GM19463 (cell line): ENCODE measurements around the gene LRRC49.
A peak's percentile ranks its signal among the peaks of the same experiment; 100 is the strongest.
"Not testable (repeated sequence)": the region's sequence is repeated elsewhere in the genome, so short reads cannot be mapped to it uniquely, and the experiment has no call there.

Source experiments
- ATAC-seq: cut with Tn5 transposase; IDR thresholded peaks from one replicate; pipeline ENCODE4 v1.9.1; 2021; ENCODE audit warnings: mild to moderate bottlenecking, moderate library complexity; ENCODE audit not compliant: unreplicated experiment

LRRC49 gene

DNA sequence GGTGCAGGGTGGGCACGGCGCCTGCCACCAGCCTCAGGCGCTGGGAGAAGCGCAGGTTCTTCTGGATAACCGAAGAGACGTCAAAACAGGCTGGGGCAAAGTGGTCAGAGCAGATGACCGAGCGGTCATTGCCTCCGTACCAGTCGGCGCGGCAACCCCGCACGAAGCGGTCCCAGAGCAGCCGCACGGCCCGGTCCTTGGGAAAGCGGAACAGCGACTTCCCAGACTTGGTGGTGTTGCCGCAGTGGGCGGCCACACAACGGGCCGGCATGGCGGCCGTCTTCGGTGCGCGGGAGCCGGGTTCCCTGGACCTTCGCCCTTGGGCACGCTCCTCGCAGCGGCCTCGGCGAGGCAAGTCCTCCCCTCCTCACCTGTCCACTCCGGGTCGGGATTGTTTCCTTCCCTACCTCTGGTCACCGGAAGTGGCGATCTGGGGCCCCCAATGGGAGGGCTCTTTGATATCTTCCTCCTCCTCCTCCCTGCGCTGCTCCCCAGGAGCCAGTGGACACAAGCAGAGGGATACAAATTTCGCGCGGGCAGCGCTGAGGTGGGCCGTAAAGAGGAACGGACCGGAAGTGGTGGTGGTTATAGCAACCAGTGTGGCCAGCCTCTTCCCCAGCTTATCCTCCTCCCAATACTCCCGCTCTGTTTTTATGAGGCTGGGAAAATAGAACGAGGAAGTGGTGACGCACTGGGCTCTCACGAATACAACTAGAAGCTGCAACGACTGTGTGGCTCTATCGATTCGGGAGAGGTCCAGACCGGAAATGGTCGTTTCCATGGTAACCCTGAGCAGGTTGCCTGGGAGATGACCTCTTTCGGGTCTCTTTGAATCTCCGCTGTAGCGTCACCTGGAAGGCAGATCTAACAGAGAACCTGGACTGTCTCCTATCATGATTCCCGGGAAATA lies at the start of gene LRRC49, which contains the start of gene THAP10:
Gene LRRC49, plus strand, starts transcription at position 825 of the 910 bp plus-strand sequence. Its CDS starts 69 bp downstream, at position 894.
Gene THAP10, minus strand, starts transcription at position 432 of the 910 bp plus-strand sequence. Its CDS starts 161 bp downstream, at position 271.
- ATAC-seq = peak; percentile 89

DNA sequence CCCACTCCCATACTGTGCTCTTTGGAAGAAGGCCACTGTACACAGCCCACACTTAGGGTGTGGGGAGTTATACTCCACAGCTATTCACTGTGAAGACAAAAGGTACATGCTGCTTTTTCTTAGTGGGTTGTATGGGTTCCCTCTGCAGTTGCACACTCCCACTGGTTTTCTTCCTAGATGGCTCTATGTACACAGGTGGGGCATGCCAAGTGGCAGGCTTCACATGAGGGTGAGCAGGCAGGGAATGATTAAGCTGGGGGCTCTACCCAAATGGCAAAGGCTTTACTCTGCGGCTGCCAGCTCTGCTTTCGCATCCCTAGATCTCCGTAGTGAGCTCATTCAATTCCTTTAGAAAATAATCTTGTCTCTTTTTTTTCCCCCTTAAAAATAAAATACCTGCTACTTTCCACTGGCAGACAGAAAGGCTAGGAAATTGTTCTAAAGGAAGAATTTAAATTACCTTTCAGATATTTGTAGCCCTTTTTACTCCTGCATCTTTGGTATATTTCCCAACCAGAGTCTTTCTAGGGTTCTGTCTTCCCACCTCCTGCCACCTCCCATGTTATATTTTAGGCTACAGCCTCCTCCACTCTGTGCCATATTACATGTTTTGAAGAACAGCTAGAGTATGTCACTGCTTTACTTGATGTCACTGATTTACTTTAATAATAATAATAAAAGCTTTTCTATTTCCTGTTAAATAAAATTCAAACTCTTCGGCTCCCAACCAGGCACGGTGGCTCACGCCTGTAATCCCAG lies 46.8 kb upstream of the LRRC49 start:
- no peak for ATAC-seq

DNA sequence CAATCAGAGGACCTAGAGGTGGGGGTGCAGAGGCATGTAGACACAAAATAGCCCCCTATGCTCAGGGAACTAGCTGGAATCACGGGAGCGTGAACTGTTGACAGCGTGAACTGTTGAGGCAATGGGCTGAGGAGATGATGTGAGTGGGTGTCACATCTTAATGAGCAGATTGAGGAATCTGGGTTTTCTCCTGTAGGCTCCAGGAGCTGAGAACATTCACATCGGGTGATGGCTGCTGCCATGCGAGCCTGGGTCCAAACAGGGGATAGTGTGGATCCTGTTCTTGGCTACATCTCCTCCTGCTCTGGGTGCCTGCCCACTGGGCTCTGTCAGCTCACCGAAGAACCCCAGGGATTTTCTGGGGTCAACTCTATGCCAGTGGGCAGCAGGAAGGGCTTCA lies 40.7 kb upstream of the LRRC49 start:
- no peak for ATAC-seq

- ATAC-seq = no peak
Observed at GRCh38 chr15:70852501-70853317, 39.9 kb upstream of the LRRC49 start.

GRCh38 chr15:70853318-70853972 lies 39.2 kb upstream of the LRRC49 start:
- no peak for ATAC-seq

GRCh38 chr15:70853973-70854665 lies 38.5 kb upstream of the LRRC49 start, which contains the start of gene LARP6:
TSS of gene LARP6 (minus strand) at chr15:70854157. CDS start at chr15:70854088, 69 bp downstream.
- ATAC-seq = no peak

DNA sequence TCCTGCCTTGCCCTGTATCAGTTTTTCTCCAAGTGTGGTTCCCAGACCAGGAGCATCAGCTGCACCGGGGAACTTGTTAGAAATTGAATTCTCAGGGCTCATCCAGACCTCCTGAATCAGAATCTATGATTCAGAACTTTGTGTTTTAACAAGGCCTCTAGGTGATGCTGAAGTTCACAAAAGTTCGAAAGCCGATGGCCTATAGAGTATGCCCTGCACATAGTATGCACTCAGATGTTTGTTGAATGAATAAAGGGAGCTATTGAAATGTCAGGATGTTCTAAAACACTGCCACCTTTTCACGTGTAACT lies 38.0 kb upstream of the LRRC49 start:
- ATAC-seq = no peak

DNA sequence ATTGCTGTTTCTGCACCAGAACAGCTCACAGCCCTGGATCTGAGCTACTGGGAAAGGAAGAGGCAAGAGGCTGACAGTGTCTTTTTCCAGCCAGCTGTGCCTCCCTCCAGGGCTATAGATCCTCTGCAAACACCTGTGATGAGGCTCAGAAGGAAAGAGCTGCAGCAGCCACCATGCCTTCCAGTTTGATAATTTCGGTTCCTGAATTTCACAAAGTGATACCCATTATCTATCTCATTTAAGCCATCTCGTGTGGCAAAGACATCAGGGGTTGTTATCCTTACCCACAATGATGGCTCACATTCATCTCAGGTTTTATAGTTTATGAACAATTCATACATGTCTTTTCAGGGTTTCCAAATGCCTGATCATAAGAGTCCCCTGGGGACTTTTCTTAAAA lies 36.9 kb upstream of the LRRC49 start:
- ATAC-seq = no peak

GRCh38 chr15:70856177-70856883 lies 36.3 kb upstream of the LRRC49 start:
- ATAC-seq = no peak

GRCh38 chr15:70856884-70857561 lies 35.6 kb upstream of the LRRC49 start:
- no peak for ATAC-seq

- ATAC-seq = no peak
Observed at GRCh38 chr15:70857562-70858285, 34.9 kb upstream of the LRRC49 start.

DNA sequence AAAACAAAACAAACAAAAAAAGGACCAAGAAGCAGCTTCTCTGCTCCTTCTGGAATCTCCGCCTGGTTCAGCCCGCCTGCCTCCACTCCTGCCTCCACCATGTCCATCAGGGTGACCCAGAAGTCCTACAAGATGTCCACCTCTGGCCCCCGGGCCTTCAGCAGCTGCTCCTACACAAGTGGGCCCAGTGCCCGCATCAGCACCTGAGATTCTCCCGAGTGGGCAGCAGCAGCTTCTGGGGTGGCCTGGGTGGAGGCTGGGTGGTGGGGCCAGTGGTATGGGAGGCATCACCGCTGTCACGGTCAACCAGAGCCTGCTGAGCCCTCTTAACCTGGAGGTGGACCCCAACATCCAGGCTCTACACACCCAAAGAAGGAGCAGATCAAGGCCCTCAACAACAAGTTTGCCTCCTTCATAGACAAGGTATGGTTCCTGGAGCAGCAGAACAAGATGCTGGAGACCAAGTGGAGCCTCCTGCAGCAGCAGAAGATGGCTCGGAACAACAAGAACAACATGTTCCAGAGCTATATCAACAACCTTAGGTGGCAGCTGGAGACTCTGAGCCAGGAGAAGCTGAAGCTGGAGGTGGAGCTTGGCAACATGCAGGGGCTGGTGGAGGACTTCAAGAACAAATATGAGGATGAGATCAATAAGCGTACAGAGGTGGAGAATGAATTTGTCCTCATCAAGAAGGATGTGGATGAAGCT lies 33.9 kb upstream of the LRRC49 start:
- ATAC-seq = not testable (repeated sequence)

DNA sequence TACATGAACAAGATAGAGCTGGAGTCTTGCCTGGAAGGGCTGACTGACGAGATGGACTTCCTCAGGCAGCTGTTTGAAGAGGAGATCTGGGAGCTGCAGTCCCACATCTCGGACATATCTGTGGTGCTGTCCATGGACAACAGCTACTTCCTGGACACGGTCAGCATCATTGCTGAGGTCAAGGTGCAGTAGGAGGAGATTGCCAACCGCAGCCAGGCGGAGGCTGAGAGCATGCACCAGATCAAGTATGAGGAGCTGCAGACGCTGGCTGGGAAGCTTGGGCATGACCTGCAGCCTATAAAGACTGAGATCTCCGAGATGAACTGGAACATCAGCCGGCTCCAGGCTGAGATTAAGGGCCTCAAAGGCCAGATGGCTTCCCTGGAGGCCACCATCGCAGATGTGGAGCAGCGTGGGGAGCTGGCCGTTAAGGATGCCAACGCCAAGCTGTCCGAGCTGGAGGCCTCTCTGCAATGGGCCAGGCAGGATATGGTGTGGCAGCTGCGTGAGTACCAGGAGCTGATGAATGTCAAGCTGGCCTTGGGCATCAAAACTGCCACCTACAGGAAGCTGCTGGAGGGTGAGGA lies 33.2 kb upstream of the LRRC49 start:
- no peak for ATAC-seq

DNA sequence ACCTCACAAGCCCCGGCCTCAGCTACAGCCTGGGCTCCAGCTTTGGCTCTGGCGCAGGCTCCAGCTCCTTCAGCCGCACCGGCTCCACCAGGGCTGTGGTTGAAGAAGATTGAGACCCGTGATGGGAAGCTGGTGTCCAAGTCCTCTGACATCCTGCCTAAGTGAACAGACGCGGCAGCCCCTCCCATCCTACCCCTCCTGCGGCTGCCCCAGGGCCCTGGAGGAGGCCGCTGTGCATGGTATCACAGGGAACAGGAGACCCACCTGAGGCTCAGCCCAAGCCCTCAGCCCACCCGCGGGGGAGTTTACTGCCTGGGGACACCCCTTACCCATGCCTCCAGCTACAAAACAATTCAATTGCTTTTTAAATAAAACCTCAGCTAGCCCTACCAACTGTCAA lies 32.6 kb upstream of the LRRC49 start:
- no peak for ATAC-seq

- ATAC-seq = no peak
Observed at GRCh38 chr15:70863450-70864218, 29.0 kb upstream of the LRRC49 start.

DNA sequence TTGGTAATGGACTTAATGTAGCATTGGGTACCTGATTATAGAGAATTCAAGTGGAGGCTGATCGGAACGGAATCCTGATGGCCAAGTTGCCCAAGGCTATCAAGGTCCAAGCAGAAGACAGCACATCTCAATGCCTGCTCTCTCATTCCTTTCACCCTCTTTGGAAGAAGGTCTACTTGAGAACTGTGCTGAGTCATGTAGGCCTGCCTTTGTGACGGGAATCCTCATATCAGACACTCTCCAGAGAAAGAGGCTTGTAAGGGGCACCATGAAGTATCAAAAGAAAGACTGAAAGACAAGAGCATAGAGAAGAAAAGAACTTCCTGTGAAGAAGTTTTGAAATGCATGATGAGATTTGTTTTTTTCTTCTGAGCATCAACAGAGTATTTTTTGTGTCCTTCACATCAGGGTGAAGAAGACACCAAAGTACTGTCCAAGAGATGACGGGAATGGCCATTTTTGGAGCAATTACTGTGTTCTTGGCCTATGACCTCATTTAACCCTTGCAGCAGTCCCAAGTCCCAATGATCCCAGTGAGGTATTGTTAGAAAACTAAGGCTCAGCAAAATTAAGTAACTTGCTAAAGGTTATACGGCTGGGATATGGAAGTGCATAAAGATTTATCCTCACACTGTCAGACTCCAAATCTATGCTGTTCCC lies 25.5 kb upstream of the LRRC49 start:
- ATAC-seq = no peak
